Pulmonary artery endothelial cell (primary cell): ENCODE data around the gene CATSPER2. TPM values are rescaled to one million over a fixed set of nuclear protein-coding genes. Genes with fewer than 3 reads are reported as not detected.
"Not testable (repeated sequence)": the region's sequence is repeated elsewhere in the genome, so short reads cannot be mapped to it uniquely, and the experiment has no call there.

ENCODE experiments used
- DNase-seq: peaks from one replicate; pipeline ENCODE4 v3.0.0-alpha.2; 2011; ENCODE audit warnings: low read depth, low spot score
- total RNA-seq: library from RNA; depleted of rRNA; stranded (reverse); fragments of >200 nt; gene quantifications from 2 replicates; pipeline ENCODE4 v1.2.3, GENCODE V29; 2014

CATSPER2 gene
- total RNA-seq: 0.33 and 1.0 TPM in 2 replicates

DNA sequence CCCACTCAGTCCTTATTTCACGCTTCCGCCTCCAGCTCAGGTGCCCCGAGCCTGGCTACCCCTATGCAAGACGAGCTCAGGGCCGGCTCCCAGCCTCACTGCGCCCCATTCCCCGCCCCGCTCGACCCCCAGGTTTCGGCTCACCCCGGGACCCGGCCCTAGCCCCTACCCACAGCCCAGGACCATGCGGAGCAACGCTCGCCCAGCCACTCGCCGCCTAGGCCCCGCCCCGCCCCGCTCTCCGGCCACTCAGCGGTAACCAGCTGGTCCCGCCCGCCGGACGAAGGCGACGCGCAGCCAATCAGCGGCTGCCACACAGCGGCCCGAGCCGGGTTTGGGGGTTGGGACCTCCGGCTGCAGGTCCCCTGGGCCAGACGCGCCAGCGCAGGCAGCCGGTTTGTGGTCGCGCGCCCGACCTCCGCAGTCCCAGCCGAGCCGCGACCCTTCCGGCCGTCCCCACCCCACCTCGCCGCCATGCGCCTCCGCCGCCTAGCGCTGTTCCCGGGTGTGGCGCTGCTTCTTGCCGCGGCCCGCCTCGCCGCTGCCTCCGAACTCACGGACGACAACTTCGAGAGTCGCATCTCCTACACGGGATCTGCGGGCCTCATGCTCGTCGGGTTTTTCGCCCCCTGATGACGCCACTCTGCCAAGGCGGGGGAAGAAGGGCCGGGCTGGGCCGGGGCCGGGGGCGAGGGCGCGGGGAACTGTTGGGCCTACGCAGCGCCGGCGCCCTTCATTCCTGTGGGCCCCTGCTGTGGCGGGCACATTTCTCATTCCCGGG lies at the start of gene CATSPER2:
CATSPER2 (minus strand) TSS at position 196 of the 781 bp plus-strand sequence. CDS start 783 bp downstream, outside the sequence.
- no peak for DNase-seq

DNA sequence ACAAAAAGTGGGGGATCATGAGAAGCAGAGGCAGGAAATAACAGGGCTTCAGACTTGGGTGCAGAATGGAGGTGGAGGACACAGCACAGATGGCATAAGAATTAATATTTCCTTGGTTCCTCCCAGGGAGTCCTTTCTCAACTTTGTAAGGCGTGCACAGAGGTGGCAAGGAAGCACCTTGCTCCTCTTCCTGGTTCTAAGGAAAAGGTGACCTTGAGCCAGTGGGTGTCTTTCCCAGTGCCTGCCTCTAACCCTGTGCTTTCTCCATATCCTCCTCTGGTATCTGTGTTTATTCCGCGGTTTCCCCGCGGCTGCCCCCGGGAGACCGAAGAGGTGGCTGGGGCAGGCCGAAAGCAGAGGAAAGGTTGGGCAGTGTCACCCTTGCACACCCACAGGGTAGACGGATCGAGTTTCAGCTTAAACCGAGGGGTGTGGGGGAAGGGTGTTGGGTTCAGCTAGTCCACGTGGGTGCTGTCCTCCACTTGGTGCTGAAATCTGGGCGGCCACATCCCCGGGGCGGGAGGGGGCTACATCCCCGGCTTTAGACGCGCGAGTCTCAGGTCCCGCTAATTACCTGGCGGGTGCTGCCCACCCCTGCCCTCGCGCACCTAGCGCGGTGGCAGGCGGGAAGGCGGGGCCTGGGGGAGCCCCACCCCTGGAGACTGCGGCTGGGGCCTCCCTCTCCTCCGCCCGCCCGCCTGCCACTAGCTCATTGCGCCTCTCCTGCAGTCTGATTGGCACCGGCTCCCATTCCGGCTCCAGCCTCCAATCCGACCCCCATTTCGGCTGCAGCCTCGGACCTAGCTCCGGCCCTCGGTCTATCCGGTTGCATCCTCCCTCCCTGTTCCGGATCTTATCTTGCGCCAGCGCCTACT lies 44.7 kb upstream of the CATSPER2 start, which contains the start of gene CKMT1A:
CKMT1A (plus strand) TSS at position 712 of the 875 bp plus-strand sequence. CDS start 192 bp downstream, outside the sequence.
- DNase-seq: not testable (repeated sequence)

DNA sequence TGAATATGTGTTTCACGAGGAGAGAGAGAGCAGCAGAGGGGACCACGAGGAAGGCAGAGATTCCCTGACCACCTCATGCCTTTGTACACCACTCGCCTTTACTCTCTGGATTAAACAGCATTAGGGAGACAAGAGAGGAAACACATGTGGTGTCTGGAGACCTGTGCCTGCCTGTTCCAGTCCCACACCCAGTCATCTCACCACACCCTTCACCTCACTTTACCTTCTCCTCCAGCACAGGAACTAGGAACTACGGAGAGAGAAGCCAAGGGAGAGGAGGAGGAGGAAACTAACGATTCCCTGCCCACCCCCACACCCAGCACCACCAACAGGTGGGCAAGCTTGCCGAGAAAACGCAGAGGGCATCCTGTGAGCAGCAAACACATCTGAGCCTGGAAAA lies 44.0 kb upstream of the CATSPER2 start:
- DNase-seq: not testable (repeated sequence)

DNA sequence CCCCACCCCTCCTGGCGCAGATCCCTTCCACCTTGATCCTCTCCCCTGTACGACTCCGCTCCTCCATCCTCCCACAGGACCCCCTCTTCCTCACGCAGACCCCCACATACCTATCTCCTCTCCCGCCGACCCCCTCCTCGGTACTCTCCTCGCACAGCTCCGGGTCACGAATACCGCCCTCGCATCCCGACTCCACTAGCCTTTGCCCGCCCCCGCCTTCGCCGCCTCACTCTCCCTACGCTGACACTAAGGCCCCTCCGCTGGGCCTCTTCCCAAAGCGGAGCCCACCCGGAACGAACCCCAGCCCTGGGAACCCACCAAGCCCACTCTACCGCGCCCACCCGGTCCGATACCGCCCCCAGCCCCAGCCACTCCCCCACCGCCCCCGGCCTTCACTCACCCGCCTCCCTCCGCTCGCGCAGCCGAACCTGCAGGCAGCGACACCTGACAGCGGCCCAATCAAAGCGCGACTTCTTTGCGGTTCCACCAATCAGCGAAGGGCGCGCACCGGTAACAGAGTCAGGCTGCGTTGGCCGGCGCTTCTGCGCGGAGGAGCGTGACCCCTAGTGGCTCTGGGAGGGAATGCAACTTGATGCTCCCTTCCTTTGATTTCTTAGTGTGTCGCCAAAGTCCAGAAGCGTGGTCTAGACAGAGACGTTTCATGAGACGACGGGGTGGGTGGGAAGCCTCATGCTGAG lies 41.1 kb upstream of the CATSPER2 start:
- DNase-seq: not testable (repeated sequence)

DNA sequence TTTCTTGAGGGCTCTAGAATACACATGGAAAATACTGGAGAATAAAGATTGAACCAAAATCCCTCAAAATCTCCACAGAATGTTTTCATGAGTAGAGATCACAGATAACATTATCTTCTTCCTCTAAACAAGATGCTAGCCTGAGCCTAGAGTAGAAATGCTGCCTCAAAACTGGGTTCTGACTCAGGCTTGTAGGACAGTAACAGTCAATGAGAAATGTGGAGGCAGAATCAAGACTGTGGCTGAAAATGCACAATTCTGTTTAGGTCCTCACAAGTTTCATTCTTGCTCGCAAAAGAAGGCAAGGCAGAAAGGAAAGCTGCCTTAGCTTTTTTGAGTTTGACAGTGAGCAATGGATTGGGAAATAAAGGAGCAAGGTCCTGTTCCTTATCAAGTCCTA lies 25.5 kb upstream of the CATSPER2 start:
- not testable (repeated sequence) for DNase-seq

DNA sequence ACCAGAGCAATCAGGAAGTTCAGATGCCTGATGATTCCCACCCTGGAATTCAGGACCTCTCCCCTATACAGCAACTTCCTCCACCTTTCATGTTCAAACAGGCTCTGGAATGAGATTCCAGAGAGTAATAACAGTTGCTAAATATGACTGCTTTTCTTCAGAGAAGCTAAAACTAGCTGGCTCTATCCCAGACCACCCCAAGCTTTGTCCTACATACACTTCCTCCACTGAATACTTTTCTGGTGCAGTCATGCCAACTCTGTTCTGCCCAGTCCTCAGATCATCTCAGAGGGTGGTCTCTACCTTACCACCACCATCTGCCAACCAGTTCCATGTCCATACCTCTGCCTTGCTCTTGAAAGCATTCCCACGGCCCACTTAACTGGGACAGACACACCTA lies 17.5 kb upstream of the CATSPER2 start:
- DNase-seq: not testable (repeated sequence)

DNA sequence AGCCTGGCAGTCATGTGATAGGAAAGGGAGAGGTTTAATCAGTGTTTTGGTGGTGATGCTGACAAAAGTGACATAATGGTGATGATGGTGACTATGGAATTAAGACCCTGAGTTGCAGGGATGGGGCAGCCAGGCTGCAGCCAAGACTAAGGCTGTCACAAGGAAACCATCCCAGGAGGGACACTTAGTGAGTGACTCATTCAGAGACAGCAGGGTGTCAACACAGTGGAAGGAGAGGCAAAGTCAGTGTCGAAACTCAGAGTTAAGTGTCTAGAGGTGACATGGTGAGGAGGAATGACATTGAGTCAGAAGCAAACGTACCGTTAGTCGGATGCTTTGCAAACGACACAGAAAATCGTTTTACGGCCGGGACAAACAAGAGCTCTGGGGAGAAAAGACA lies 14.7 kb upstream of the CATSPER2 start:
- not testable (repeated sequence) for DNase-seq

DNA sequence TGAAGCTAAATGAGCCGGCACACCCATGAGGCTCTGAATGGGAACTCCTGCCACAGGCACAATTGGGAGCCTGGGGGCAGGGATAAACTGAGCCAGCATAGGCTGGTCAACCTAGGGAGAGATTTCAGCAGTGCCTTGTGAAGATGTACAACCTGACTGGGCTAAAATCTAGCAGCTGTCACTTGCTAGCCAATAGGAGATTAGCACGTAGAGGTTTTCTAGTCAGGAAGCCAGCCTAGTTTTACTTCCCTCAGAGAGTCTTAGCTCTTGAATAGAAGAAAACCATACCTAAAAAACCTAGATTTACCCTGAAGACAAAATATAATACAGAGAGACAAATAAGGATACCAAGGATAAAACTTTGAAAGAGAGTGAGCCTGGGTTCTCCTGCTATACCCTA lies 13.6 kb upstream of the CATSPER2 start:
- DNase-seq: not testable (repeated sequence)

DNA sequence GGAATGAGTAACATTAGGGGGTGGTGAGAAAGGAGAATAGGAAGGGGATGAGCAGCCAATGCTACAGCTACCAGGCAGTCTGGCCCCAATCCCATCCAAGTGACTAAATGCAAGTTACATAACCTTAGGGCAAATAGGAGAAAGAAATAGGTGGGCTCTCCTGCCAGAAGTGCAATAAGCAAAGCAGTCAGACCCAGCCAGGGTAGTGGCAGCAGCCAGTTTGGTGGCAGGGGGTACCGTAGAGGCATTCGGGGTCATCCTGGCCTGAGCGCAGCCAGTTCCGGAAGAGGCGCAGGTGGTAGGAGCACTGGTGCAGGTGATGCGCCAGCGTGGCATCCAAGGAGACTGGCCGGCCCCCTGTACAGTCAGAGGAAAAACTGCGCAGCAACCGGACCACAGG lies 11.1 kb upstream of the CATSPER2 start:
- DNase-seq: not testable (repeated sequence)

DNA sequence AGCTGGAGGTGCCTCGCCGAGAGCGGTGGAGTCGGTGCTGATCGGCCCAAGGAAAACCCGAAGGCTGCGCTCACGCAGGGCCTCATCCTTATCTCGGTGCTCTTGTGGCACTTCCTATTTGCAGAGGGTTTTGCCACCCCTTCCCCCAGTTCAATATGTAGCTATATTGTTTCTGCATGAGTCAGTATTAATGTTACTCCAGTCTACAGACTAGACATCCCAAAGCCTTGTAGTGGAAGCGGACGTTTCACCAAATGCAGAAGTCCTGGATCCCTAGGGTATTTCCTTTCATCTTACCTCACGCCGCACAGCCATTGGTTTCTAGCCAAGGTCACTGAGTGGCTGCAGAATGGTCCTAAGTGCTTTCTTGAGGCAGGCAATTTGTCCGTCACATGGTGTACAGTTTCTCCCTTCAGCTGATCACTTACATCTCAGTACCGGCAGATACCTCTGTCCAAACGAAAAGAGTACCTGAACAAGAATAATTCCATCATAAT lies 834 bp upstream of the CATSPER2 start:
- DNase-seq: not testable (repeated sequence)

DNA sequence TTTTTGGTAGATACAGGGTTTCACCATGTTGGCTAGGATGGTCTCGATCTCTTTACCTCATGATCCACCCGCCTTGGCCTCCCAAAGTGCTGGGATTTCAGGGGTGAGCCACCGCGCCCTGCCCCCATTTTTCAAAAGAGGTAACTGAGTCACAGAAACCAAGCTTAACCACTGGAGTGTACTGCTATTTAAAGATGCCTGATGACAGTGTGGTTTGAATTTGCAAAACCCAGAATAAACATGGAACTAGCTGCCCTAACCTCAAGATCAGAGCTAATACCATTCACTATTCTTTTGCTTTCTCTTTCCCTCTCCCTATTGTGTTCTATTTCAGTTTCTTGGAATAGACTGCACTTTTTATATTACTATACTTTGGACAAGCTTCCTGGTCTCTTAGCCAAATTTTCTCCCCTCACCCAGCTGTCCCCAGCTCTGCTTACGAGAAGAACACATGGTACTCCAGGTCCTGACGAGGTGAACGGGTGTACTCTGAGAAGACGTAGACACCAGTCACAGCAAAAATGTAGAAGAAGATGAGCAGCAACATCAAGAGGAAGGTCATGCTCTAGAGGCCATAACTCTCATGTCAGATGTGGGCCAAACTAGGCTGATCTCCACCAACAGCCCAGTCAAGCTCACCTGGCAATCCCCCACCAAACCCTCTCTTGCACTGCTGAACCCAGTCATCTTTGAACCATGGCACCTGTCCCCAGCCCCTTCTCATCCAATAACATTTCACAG lies 10.0 kb downstream of the CATSPER2 start:
- DNase-seq: not testable (repeated sequence)

DNA sequence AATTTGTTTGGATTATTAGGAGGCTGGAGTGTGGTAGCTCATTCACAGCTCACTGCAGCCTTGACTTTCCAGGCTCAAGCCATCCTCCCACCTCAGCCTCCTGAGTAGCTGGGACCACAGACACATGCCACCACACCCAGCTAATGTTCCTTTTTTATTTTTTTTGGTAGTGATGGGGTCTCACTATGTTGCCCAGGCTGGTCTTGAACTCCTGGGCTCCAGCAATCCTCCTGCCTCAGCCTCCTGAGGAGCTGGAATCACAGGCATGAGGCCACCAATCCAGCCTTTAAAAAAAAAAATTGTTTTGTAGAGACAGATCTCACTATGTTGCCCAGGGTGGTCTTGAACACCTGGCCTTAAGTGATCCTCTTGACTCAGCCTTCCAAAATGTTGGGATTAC lies 21.7 kb downstream of the CATSPER2 start:
- not testable (repeated sequence) for DNase-seq

DNA sequence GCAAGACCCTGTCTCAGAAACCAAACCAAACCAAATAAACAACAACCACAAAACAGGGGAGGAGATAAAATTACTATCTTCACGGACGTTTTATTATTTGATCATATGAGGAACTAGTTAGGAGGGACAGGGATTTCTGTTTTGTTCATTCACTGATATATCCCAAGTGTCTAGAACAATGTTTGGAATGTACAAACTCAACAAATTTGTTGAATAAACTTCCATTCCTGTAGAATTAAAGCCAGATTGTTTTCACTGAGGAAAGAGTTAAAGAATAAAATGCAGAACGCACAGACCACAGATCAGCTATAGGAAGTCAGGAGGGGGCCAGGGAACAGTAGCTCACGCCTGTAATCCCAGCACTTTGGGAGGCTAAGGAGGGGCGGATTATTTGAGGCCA lies 23.5 kb downstream of the CATSPER2 start:
- no peak for DNase-seq

DNA sequence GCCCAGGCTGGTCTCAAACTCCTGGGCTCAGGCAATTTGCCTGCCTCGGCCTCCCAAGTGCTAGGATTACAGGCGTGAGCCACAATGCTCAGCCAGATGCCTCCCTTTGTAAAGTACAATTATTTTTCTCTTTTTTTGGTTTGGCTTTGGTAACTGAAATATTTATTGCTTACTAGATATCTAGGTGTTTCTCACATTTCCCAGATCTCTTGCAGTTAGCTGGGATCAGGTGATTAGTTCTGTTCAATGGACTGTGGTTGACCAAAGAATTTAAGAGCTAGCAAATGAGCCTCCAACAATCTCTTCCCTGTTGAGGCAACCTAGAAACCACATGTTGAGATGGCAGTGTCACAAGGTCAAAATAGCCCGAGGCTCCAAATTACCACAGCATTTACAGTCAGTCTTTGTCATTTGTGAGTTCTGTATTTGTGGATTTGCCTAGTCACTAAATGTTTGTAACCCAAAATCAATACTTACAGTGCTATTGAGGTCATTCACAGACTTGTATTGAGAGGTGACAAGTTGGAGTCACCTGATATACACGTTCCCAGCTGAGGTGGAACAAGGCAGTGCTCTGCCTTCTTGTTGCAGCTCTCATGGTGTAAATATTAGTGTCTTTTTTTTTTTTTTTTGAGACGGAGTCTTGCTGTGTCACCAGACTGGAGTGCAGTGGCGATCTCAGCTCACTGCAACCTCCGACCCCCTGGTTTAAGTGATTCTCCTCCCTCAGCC lies 26.4 kb downstream of the CATSPER2 start:
- not testable (repeated sequence) for DNase-seq

DNA sequence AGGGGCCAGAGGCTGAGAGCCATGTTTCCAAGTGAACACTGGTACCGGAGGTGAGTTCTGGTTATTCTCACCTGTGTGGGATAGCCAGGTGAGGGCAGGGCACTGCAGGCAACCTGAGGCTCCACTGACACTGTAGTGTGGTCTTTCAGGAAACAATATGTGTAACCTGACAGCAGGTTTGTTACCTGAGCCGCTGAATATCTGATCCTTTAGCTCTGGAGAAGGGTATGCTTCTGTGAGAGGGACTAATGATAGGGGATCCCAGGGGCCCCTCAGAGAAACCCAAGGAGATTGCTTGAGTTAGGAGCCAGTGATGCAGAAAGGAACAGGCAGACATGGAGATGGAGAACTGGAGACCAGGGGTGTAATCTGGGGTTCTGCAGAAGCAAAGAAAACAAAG lies 29.9 kb downstream of the CATSPER2 start, which contains the start of gene STRC:
STRC (minus strand) TSS at position 101 of the 400 bp plus-strand sequence; CDS start at position 23, 78 bp downstream.
- DNase-seq: not testable (repeated sequence)

DNA sequence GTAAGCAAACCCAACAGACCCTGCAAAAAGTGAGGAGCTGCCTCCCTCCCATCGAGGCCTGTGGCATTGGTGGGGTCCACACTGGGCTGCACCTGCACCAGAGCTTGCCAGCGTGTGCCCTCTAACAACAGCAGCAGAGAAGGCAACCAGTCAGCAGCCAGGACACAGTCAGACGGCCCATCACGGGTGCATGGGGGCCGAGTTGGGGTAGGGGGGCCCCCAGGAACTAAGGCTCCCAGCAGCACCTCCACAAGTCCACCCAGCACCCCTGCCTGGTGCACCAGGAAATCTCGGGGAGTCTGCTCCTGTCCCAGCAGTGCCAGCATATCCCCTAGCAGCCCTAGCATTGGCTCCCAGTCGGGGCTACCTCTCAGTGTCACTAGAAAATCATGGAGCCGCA lies 30.9 kb downstream of the CATSPER2 start:
- not testable (repeated sequence) for DNase-seq

DNA sequence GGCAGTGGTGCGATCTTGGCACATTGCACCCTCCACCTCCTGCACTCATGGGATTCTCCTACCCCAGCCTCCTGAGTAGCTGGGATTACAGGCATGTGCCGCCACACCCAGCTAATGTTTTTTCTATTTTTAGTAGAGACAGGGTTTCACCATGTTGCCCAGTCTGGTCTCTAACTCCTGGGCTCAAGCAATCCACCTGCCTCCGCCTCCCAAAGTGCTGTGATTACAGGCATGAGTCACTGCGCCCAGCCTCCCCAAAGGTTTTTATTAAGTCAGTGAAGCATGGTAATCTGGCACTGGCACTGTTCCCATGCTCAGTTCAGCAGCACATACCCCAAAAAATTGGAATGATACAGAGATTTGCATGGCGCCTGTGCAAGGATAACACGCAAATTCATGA lies 46.4 kb downstream of the CATSPER2 start:
- DNase-seq: not testable (repeated sequence)

DNA sequence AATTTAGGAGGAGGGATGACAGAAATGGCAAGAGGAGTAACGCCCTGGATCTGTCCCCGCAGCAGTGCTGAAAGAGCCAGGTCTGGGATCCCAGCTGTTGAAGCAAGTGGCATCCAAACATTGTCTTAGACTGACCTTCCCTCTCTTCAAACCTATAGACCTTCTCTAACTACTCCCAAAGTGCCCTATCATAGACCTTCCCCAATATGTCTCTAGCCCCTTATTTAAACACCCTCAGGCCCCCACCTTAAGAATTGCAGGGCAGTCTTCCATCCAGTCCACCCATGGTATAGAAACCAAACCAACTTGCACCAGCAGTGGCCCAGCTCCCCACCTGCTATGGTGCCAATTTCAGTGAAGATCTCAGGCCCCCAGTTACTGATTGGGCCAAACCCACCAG lies 48.4 kb downstream of the CATSPER2 start:
- not testable (repeated sequence) for DNase-seq

DNA sequence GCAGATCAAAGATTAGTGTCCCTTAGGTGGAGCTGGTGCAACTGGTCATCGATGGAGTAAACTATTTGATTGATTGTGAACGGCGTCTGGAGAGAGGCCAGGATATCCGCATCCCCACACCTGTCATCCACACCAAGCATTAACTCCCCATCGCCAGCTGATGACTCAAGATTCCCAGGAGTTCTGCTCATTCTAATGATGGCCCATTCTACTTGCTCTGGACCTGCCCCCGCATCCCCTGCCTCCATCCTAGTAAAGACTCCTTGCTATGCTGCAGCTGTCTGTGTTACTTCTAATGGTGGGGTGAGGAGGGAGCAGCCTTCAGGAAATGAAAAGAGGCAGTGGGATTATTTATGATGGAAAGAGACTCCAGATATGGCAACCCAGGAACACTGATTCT lies 49.5 kb downstream of the CATSPER2 start:
- DNase-seq: not testable (repeated sequence)
